Gastrocnemius medialis (tissue), 4 donors: Measurements from ENCODE around the gene RPUSD1. TPM values are rescaled to one million over a fixed set of nuclear protein-coding genes. Genes with fewer than 3 reads are reported as not detected.

ENCODE experiments used
- ATAC-seq, 2 donors: fragments of 150-250 bp; one replicate each; pipeline ENCODE4 v1.9.1; 2016
- DNase-seq, 2 donors: peaks; one replicate each; pipeline ENCODE4 v3.0.0-alpha.2; 2019
- H3K27ac ChIP-seq, 4 donors: fragments of 200-600 bp; sonication (generic); 1 replicate in 1 of 4; 2 replicates in 3 of 4; pipeline ENCODE4 v1.5.1; 2016 to 2018; ENCODE audit warnings: mild to moderate bottlenecking in 2 of 4, moderate library complexity in 1 of 4
- H3K27me3 ChIP-seq, 3 donors: fragments of 200-600 bp; sonication (generic) in 2 of 3; 1 replicate in 1 of 3; 2 replicates in 2 of 3; pipeline versions ENCODE4 v1.5.1 to v1.6.0; 2016 to 2019; ENCODE audit warnings: mild to moderate bottlenecking in 1 of 3, moderate library complexity in 1 of 3
- H3K36me3 ChIP-seq, 2 donors: fragments of 200-600 bp; sonication (generic) in 1 of 2; one replicate each; pipeline ENCODE4 v1.5.1; 2017 to 2018
- H3K4me1 ChIP-seq, 2 donors: fragments of 200-600 bp; sonication (generic) in 1 of 2; one replicate each; pipeline ENCODE4 v1.5.1; 2016 to 2017; ENCODE audit warnings: mild to moderate bottlenecking in 2 of 2
- H3K4me3 ChIP-seq, 4 donors: fragments of 200-600 bp; sonication (generic) in 3 of 4; 1 replicate in 1 of 4; 2 replicates in 3 of 4; pipeline ENCODE4 v1.5.1; 2016 to 2019; ENCODE audit warnings: mild to moderate bottlenecking in 2 of 4
- H3K9me3 ChIP-seq, 3 donors: fragments of 200-600 bp; sonication (generic) in 2 of 3; 1 replicate in 1 of 3; 2 replicates in 2 of 3; pipeline ENCODE4 v1.5.1; 2016 to 2019
- POLR2A ChIP-seq, 2 donors: fragments of 450-650 bp; IDR thresholded peaks; one replicate each; pipeline ENCODE4 v1.6.1; 2017; ENCODE audit warnings: antibody characterized with exemption in 2 of 2, mild to moderate bottlenecking in 2 of 2, moderate library complexity in 2 of 2
- in situ Hi-C, 4 donors: fragments of 200-750 bp; cut with MboI; loops; one replicate each; pipeline versions ENCODE4 v1.15.0 to v1.8.0; 2017; ENCODE audit warnings: low sequenced_read_pairs in 4 of 4
- intact Hi-C: fragments of 100-400 bp; cut with DNase I; formaldehyde crosslinking; loops from one replicate; pipeline ENCODE4 v1.15.1; 2023; ENCODE audit warnings: low total_unique reads
- total RNA-seq, 4 donors: library from RNA; depleted of rRNA; stranded (reverse); fragments of >200 nt; gene quantifications; one replicate each; pipeline versions ENCODE4 v1.1.0 to v1.2.3, GENCODE V29; 2016
- TF ChIP-seq, protein P1 (sequence below), 5 experiments: fragments of 450-650 bp in 3 of 5; fragments of 200-600 bp in 2 of 5; sonication (generic) in 2 of 5; IDR thresholded peaks in 4 of 5; conservative IDR thresholded peaks in 1 of 5; 1 replicate in 4 of 5; 2 replicates in 1 of 5; pipeline ENCODE4 v1.5.1; 2016 to 2019; ENCODE audit warnings: antibody characterized with exemption in 5 of 5, mild to moderate bottlenecking in 3 of 5, moderate library complexity in 3 of 5

RPUSD1 gene
- total RNA-seq, 4 donors from 2014 or later: 7.8 to 23.8 (median 15.2) TPM

DNA sequence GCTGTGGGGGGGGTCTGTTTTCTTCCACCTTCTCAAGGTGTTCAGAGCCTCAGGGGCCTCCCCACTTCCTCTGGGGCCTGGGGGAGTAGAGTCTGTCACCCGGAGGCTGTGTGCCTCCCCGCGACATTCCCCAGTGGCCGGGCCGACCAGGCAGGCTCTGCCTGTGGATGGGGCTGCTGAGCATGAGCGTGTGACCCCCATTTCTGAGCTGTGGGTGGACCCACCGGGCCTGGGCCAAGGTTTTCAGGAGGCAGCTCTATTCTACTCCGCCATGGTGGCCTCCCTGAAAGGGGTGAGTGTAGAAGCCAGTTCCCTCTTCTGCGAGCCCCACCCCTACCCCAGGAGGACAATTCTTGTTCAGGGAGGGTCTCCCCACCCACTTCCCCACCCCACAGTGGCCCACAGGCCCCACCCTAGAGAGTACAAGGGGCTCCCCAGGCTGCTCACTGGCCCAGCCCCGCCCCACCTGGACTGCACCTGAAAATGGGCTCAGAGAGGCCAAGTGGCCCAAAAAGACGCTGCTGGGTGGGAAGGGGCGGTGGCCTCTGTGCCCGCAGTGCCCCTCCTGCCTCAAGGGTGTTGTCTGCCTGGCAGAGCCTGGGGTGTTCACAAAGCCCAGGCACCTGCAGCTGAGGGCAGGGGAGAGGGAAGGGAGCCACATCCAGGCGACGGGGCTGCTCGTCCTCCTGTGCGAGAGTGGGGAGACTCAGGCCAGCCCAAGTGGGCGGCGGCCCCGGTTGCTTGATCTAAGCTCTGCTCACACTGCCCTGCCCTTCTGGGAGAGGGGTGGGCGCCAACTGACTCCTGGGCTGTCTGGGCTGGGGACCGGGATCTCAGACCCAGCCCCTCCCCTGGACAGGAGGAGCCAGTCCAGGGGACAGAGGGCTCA is 26.3 kb downstream of the RPUSD1 start:
- TF ChIP-seq, protein P1, sequence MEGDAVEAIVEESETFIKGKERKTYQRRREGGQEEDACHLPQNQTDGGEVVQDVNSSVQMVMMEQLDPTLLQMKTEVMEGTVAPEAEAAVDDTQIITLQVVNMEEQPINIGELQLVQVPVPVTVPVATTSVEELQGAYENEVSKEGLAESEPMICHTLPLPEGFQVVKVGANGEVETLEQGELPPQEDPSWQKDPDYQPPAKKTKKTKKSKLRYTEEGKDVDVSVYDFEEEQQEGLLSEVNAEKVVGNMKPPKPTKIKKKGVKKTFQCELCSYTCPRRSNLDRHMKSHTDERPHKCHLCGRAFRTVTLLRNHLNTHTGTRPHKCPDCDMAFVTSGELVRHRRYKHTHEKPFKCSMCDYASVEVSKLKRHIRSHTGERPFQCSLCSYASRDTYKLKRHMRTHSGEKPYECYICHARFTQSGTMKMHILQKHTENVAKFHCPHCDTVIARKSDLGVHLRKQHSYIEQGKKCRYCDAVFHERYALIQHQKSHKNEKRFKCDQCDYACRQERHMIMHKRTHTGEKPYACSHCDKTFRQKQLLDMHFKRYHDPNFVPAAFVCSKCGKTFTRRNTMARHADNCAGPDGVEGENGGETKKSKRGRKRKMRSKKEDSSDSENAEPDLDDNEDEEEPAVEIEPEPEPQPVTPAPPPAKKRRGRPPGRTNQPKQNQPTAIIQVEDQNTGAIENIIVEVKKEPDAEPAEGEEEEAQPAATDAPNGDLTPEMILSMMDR (IDR thresholded peaks at IDR 0.05 in 4 of 5, conservative IDR thresholded peaks at IDR 0.05 in 1 of 5): no peak
- TF ChIP-seq POLR2A (IDR thresholded peaks at IDR 0.05): no peak
- no peak overlapping the region for H3K27ac ChIP-seq
- peaks cover 0 to 19% (median 15%) of the 10 kb centered on the region in 3 donors for H3K27me3 ChIP-seq
- in situ Hi-C loops (no loop called here), intact Hi-C loops (no loop called here)
- DNase-seq (no peak), ATAC-seq (no peak)
- H3K4me3 ChIP-seq: no peak overlapping the region
- no peaks in the 10 kb centered on the region for H3K9me3 ChIP-seq
- no peaks in the 10 kb centered on the region for H3K36me3 ChIP-seq
- H3K4me1 ChIP-seq: no peaks in the 10 kb centered on the region

- ATAC-seq (no peak), DNase-seq (no peak)
- Histone ChIP-seq H3K4me3 (no peak within 1 kb of the TSS), H3K27me3 (peaks cover 0 to 19% (median 18%) of the 10 kb centered on the region in 3 donors), H3K27ac (no peak within 1 kb of the TSS), H3K9me3 (no peaks in the 10 kb centered on the region), H3K36me3 (no peaks in the 10 kb centered on the region), H3K4me1 (no peaks in the 10 kb centered on the region)
- no peak for TF ChIP-seq POLR2A (IDR thresholded peaks at IDR 0.05)
- TF ChIP-seq, protein P1 (IDR thresholded peaks at IDR 0.05 in 4 of 5, conservative IDR thresholded peaks at IDR 0.05 in 1 of 5): no peak
- in situ Hi-C loops: no loop called here
- intact Hi-C loops: no loop called here
Observed at GRCh38 chr16:760545-761343, 27.4 kb downstream of the RPUSD1 start, which contains the start of gene MSLN. Gene MSLN, plus strand, starts transcription at chr16:760734. Its CDS starts 1,947 bp downstream, at chr16:762681.

GRCh38 chr16:760065-760464 is 28.1 kb downstream of the RPUSD1 start:
- intact Hi-C loops: no loop called here
- in situ Hi-C loops: no loop called here
- H3K9me3 ChIP-seq: no peaks in the 10 kb centered on the region
- no peaks in the 10 kb centered on the region for H3K4me1 ChIP-seq
- DNase-seq: no peak
- no peaks in the 10 kb centered on the region for H3K36me3 ChIP-seq
- H3K4me3 ChIP-seq: no peak overlapping the region
- H3K27me3 ChIP-seq: peaks cover 0 to 22% (median 15%) of the 10 kb centered on the region in 3 donors
- ATAC-seq: no peak
- no peak overlapping the region for H3K27ac ChIP-seq
- no peak for TF ChIP-seq POLR2A (IDR thresholded peaks at IDR 0.05)
- TF ChIP-seq, protein P1 (IDR thresholded peaks at IDR 0.05 in 4 of 5, conservative IDR thresholded peaks at IDR 0.05 in 1 of 5): no peak

DNA sequence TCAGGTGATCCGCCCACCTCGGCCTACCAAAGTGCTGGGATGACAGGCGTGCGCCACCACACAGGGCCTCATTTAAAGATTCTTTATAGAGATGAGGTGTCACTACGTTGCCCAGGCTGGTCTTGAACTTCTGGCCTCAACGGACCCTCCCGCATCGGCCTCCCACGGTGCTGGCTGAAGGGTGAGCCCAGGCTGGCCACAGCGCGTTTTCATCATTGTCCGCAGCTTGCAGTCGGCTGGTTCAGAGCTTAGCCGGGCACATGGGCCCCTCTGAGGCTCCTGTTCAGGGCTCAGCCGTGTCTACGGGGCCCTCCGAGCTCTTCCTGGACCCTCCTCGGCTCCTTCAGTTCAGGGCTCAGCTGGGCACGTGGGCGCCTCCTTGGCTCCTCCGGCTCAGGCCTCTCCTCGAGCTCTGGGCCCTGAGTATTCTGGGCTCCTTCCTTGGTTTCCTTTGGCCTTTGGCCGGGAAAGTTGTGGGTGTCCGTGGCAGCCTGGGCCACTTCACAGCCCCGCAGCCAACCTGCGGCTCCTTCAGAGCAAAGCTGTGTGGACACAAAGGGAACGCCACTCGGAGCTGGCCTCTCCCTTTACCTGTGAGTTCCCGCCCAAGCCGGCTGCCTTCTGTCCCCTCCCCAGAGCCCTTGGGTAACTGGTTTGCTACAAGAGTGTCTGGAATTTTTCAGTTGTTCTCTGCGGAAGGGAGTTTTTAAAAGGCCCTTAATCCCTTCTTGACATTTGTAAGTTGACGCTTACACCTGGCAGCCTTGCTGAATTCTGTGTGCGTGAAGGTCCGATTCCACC is 28.9 kb downstream of the RPUSD1 start:
- in situ Hi-C loops: no loop called here
- DNase-seq (no peak), ATAC-seq (no peak)
- intact Hi-C loops: no loop called here
- H3K4me3 ChIP-seq: no peak overlapping the region
- H3K4me1 ChIP-seq: no peaks in the 10 kb centered on the region
- H3K27ac ChIP-seq: no peak overlapping the region
- H3K9me3 ChIP-seq: no peaks in the 10 kb centered on the region
- no peak for TF ChIP-seq POLR2A (IDR thresholded peaks at IDR 0.05)
- TF ChIP-seq, protein P1 (IDR thresholded peaks at IDR 0.05 in 4 of 5, conservative IDR thresholded peaks at IDR 0.05 in 1 of 5): no peak
- no peaks in the 10 kb centered on the region for H3K36me3 ChIP-seq
- peaks cover 0 to 22% (median 16%) of the 10 kb centered on the region in 3 donors for H3K27me3 ChIP-seq
